NCI-H2081 (cell line): ENCODE results near the gene SBF2.

ENCODE experiments used
- DNase-seq, 2 experiments: peaks; one replicate each; lab custom pipeline; 2025; lab: John Stamatoyannopoulos, UW

Gene SBF2

GRCh38 chr11:10317776-10318526 is 23.9 kb upstream of the SBF2 start:
- DNase-seq = no peak

GRCh38 chr11:10317151-10317755 is 23.2 kb upstream of the SBF2 start:
- peak; percentile 11 to 47 for DNase-seq

- DNase-seq = no peak
Measured at GRCh38 chr11:10315083-10315482, 21.1 kb upstream of the SBF2 start.

- peak in 1 of 2 experiments; percentile 46 for DNase-seq
Measured at GRCh38 chr11:10314199-10315072, 20.4 kb upstream of the SBF2 start.

GRCh38 chr11:10311802-10312201 is 17.8 kb upstream of the SBF2 start:
- no peak for DNase-seq

GRCh38 chr11:10310301-10310841 is 16.4 kb upstream of the SBF2 start:
- no peak for DNase-seq

- DNase-seq = peak in 1 of 2 experiments; percentile 2
Measured at GRCh38 chr11:10309163-10310093, 15.4 kb upstream of the SBF2 start.

- no peak for DNase-seq
Measured at GRCh38 chr11:10308201-10308954, 14.4 kb upstream of the SBF2 start.

GRCh38 chr11:10307400-10308200 is 13.6 kb upstream of the SBF2 start:
- DNase-seq = peak; percentile 58 to 77

- no peak for DNase-seq
Measured at GRCh38 chr11:10307022-10307399, 13.0 kb upstream of the SBF2 start.

- peak in 1 of 2 experiments; percentile 13 for DNase-seq
Measured at GRCh38 chr11:10305964-10306918, 12.2 kb upstream of the SBF2 start.

GRCh38 chr11:10305262-10305963 is 11.4 kb upstream of the SBF2 start:
- DNase-seq = peak; percentile 21 to 60

- DNase-seq = peak; percentile 44 to 63
Measured at GRCh38 chr11:10304495-10305261, 10.7 kb upstream of the SBF2 start, which contains the start of gene ADM. Gene ADM, plus strand, starts transcription at chr11:10305073. Its CDS starts 628 bp downstream, at chr11:10305701.

- DNase-seq = peak; percentile 17 to 34
Measured at GRCh38 chr11:10303558-10304363, 9.7 kb upstream of the SBF2 start.

- peak; percentile 39 to 50 for DNase-seq
Measured at GRCh38 chr11:10302744-10303557, 8.9 kb upstream of the SBF2 start.
